A673 (cell line): Measurements from ENCODE around the gene HDAC4. TPM values are rescaled to one million over a fixed set of nuclear protein-coding genes. Genes with fewer than 3 reads are reported as not detected.

ENCODE experiments used
- BruUV-seq: library from RNA; stranded (reverse); fragments of 400-500 nt; replicated peaks from 2 replicates; lab custom pipeline; 2021; lab: Mats Ljungman, UMichigan
- CTCF ChIA-PET: fragments of 300-600 bp; sonication (Branson Sonifier 250); formaldehyde crosslinking; loops from one replicate; lab custom pipeline; 2022; ENCODE audit warnings: antibody characterized with exemption; lab: Charles Lee
- POLR2A ChIA-PET: fragments of 300-600 bp; sonication (Branson Sonifier 250); formaldehyde crosslinking; loops from one replicate; lab custom pipeline; 2022; ENCODE audit warnings: antibody characterized with exemption; ENCODE audit not compliant: low non-redundant PET; lab: Charles Lee
- DNase-seq: peaks from one replicate; pipeline ENCODE4 v3.0.0-alpha.2; 2015; ENCODE audit warnings: low spot score
- H3K27ac ChIP-seq: fragments of 200-600 bp; sonication (generic); 2 replicates; pipeline ENCODE4 v1.5.1; 2016; ENCODE audit warnings: mixed run types, low read depth, mild to moderate bottlenecking, mixed read lengths, antibody characterized with exemption, low read length; ENCODE audit not compliant: poor library complexity, severe bottlenecking
- H3K27me3 ChIP-seq: fragments of 200-600 bp; sonication (generic); replicated peaks from 2 replicates; pipeline ENCODE4 v1.6.1; 2017; ENCODE audit warnings: mixed run types, low read depth, mild to moderate bottlenecking, mixed read lengths, antibody characterized with exemption, low read length; ENCODE audit not compliant: insufficient read depth, poor library complexity
- H3K36me3 ChIP-seq: fragments of 200-600 bp; sonication (generic); 2 replicates; pipeline ENCODE4 v1.6.1; 2016; ENCODE audit warnings: mixed run types, mild to moderate bottlenecking, mixed read lengths, antibody characterized with exemption, low read length; ENCODE audit not compliant: insufficient read depth, poor library complexity, severe bottlenecking
- H3K4me1 ChIP-seq: fragments of 200-600 bp; sonication (generic); 2 replicates; pipeline ENCODE4 v1.6.1; 2017; ENCODE audit warnings: mixed run types, mild to moderate bottlenecking, mixed read lengths, antibody characterized with exemption, low read length; ENCODE audit not compliant: insufficient read depth, poor library complexity, severe bottlenecking
- H3K4me3 ChIP-seq: fragments of 200-600 bp; sonication (generic); 2 replicates; pipeline ENCODE4 v1.5.1; 2016; ENCODE audit warnings: low read depth, mixed run types, mild to moderate bottlenecking, mixed read lengths, low read length; ENCODE audit not compliant: poor library complexity, severe bottlenecking
- H3K9me3 ChIP-seq: fragments of 200-600 bp; sonication (generic); 2 replicates; pipeline ENCODE4 v1.6.1; 2016; ENCODE audit warnings: mixed run types, low read depth, mild to moderate bottlenecking, mixed read lengths, antibody characterized with exemption, low read length; ENCODE audit not compliant: poor library complexity, severe bottlenecking
- EZH2 ChIP-seq: fragments of 200-600 bp; sonication (generic); IDR thresholded peaks from 2 replicates; pipeline ENCODE4 v1.6.1; 2017; ENCODE audit warnings: borderline replicate concordance, low read depth, mild to moderate bottlenecking, mixed read lengths, antibody characterized with exemption, low read length; ENCODE audit not compliant: poor library complexity, severe bottlenecking
- intact Hi-C: fragments of 100-400 bp; cut with micrococcal nuclease; formaldehyde crosslinking; loops from one replicate; pipeline ENCODE4 v1.10.0; 2022; ENCODE audit not compliant: unreplicated experiment
- total RNA-seq: library from RNA; stranded (reverse); gene quantifications from 2 replicates; pipeline ENCODE4 v1.2.3, GENCODE V29; 2021
- TF ChIP-seq, protein P1 (sequence below): fragments of 300-800, 200-600 bp; sonication (generic); conservative IDR thresholded peaks from 2 replicates; pipeline ENCODE4 v1.5.1; 2017; ENCODE audit warnings: low read depth, mild to moderate bottlenecking, antibody characterized with exemption, low read length, moderate library complexity, mixed read lengths

The HDAC4 gene
- total RNA-seq, 1 experiment from 2014 or later: 40.0 TPM

- no peak for DNase-seq
- POLR2A ChIA-PET: no interaction called here
- BruUV-seq: no TSS peak
- TF ChIP-seq, protein P1, sequence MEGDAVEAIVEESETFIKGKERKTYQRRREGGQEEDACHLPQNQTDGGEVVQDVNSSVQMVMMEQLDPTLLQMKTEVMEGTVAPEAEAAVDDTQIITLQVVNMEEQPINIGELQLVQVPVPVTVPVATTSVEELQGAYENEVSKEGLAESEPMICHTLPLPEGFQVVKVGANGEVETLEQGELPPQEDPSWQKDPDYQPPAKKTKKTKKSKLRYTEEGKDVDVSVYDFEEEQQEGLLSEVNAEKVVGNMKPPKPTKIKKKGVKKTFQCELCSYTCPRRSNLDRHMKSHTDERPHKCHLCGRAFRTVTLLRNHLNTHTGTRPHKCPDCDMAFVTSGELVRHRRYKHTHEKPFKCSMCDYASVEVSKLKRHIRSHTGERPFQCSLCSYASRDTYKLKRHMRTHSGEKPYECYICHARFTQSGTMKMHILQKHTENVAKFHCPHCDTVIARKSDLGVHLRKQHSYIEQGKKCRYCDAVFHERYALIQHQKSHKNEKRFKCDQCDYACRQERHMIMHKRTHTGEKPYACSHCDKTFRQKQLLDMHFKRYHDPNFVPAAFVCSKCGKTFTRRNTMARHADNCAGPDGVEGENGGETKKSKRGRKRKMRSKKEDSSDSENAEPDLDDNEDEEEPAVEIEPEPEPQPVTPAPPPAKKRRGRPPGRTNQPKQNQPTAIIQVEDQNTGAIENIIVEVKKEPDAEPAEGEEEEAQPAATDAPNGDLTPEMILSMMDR: no peak
- TF ChIP-seq EZH2: no peak
- Histone ChIP-seq H3K4me1 (peaks cover 38% of the 10 kb centered on the region), H3K9me3 (no peaks in the 10 kb centered on the region), H3K27ac (no peak overlapping the region), H3K4me3 (no peak overlapping the region), H3K27me3 (no peaks in the 10 kb centered on the region), H3K36me3 (no peaks in the 10 kb centered on the region)
- intact Hi-C loops: no loop called here
- CTCF ChIA-PET: no interaction called here
Observed at GRCh38 chr2:239288951-239289511, 111.8 kb downstream of the HDAC4 start.

- intact Hi-C loops: no loop called here
- BruUV-seq: no TSS peak
- Histone ChIP-seq H3K27ac (no peak overlapping the region), H3K4me1 (peaks cover 38% of the 10 kb centered on the region), H3K9me3 (no peaks in the 10 kb centered on the region), H3K4me3 (no peak overlapping the region), H3K36me3 (no peaks in the 10 kb centered on the region), H3K27me3 (no peaks in the 10 kb centered on the region)
- TF ChIP-seq, protein P1: no peak
- no peak for TF ChIP-seq EZH2
- POLR2A ChIA-PET: no interaction called here
- CTCF ChIA-PET: no interaction called here
- DNase-seq: no peak
Observed at GRCh38 chr2:239288237-239288636, 112.6 kb downstream of the HDAC4 start.

DNA sequence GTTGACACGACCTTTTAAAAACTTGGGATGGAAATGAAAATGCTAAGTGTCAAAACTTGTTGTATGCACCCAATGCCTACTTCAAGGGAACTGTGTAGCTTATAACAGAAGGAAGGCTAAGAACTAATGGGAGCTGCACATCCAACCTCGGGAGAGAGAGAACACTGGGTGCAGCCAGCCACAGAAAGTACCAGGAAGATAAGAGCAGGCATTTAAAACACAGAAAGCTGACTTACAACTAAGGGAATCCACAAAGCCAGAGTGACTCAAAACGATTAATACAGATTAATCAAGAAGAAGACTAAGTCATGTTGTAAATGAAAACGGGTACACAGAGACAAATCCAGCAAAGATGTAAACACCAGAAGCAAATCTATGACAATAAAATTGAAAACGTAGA is 113.4 kb downstream of the HDAC4 start:
- no peak for TF ChIP-seq EZH2
- TF ChIP-seq, protein P1: no peak
- CTCF ChIA-PET: no interaction called here
- Histone ChIP-seq H3K27ac (no peak overlapping the region), H3K4me3 (no peak overlapping the region), H3K36me3 (no peaks in the 10 kb centered on the region), H3K4me1 (peaks cover 38% of the 10 kb centered on the region), H3K27me3 (no peaks in the 10 kb centered on the region), H3K9me3 (no peaks in the 10 kb centered on the region)
- intact Hi-C loops: no loop called here
- no peak for DNase-seq
- POLR2A ChIA-PET: no interaction called here
- no TSS peak for BruUV-seq
